Lower leg skin (tissue), 3 donors: ENCODE data around the gene FBXO31.

Experiments used
- CTCF ChIP-seq, 3 donors: fragments of 450-650 bp; IDR thresholded peaks; one replicate each; pipeline ENCODE4 v1.5.1; 2016; ENCODE audit warnings: antibody characterized with exemption in 3 of 3, mild to moderate bottlenecking in 3 of 3, moderate library complexity in 2 of 3
- POLR2A ChIP-seq, 2 donors: fragments of 450-650 bp; IDR thresholded peaks; one replicate each; pipeline ENCODE4 v1.6.1; 2016 to 2017; ENCODE audit warnings: antibody characterized with exemption in 2 of 2, mild to moderate bottlenecking in 1 of 2, moderate library complexity in 1 of 2

DNA sequence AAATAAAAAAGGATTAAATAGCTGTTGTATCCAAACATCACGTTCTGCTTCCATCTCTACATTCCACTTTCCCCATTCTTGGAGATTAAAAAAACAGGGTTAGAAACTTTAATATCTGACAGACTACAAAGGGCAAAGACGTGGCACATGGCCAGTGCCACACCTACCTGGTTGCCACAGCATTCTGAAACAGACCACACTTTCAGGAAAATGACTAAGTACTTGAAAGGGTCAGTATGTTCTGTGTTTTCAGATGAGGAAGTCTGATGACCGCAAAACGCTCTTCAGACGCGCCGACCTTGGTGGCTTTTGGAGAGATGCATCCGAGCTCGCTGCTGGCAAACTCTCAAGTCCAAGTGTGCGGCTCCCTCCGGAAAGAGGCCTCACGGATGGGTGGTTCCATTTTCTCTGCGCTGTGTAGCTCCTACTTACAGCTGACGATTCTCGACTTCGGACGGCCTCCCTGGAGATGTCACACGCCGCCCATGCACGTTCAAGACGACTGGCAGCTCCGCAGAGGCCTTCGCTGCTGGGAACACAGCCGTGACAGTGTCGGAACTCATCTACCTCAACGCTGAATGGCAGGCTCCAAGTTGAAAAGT lies 24.0 kb upstream of the FBXO31 start:
- TF ChIP-seq CTCF (IDR thresholded peaks at IDR 0.05): no peak
- TF ChIP-seq POLR2A (IDR thresholded peaks at IDR 0.05): no peak
